Bone marrow (tissue), 2 donors: ENCODE measurements around the gene PLEKHG4B.
"Not testable (repeated sequence)": the region's sequence is repeated elsewhere in the genome, so short reads cannot be mapped to it uniquely, and the experiment has no call there.

Experiments
- DNase-seq, 2 donors: peaks; one replicate each; lab custom pipeline; 2025; lab: John Stamatoyannopoulos, UW

Gene PLEKHG4B

GRCh38 chr5:156411-157072 is 64.6 kb downstream of the PLEKHG4B start:
- no peak for DNase-seq

GRCh38 chr5:157126-157715 is 65.3 kb downstream of the PLEKHG4B start:
- DNase-seq: no peak

DNA sequence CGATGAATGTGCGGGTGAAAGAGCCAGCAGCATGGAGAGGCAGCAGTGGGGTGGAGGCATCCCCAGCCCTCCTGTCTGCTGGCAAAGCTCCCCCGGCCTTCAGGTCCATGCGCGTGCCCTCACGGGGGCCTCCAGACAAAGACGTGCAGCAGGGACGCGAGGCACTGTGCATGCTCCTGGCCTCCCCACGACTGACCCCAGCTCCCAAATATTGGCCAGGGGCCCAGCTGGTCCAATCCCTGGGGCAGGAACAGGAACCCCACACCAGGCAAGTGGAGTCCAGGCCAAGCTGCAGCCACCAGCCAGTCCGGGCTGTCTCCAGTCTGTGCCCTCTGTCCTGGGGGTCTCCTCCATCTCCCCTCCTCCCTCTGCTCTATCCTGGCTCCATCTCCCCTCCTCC is 65.8 kb downstream of the PLEKHG4B start:
- no peak for DNase-seq

DNA sequence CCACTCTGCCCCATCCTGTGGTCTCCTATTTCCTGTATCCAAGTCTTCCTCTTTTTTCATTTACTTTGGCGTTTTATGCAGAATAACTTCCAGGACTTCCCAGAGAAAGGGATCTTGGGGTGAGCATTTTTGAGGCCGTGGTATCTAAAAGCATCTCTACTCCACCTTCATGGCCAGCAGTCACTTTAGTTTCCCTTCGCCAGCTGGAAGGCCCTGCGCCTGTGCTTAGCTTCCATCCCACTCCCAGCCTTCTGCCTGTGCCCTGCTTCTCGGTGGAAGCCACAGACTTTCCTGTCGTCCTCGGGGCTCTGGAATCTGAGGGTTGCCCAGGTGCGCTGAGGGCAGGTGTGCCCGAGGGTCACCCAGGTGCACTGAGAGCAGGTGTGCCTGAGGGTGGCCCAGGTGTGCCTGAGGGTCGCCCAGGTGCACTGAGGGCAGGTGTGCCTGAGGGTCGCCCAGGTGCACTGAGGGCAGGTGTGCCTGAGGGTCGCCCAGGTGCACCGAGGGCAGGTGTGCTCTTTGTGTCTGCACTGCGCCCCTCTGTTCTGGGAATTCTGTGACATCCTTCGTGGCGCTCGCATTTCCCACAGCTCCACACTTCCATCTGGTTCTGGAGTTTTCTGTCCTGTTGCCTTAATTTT is 67.0 kb downstream of the PLEKHG4B start:
- no peak for DNase-seq

- DNase-seq: no peak
These were observed 67.6 kb downstream of the PLEKHG4B start for GRCh38 chr5:159448-160172.

DNA sequence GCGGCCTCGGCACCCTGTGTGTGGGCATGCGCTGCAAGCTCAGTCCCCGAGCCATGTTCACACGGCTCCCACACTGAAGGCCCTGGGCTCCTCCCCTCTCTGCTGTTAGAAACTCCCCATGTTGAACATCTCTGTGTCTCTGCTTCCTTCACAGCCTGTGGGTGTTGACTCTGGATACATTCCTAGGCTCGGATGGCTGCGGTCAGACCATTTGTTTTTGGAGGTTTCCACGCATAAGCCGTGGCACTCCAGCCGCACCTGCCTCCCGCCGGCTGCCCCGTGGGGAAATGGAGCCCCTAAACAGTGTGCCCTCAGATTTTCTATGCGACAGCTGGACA is 68.2 kb downstream of the PLEKHG4B start:
- DNase-seq: no peak

DNA sequence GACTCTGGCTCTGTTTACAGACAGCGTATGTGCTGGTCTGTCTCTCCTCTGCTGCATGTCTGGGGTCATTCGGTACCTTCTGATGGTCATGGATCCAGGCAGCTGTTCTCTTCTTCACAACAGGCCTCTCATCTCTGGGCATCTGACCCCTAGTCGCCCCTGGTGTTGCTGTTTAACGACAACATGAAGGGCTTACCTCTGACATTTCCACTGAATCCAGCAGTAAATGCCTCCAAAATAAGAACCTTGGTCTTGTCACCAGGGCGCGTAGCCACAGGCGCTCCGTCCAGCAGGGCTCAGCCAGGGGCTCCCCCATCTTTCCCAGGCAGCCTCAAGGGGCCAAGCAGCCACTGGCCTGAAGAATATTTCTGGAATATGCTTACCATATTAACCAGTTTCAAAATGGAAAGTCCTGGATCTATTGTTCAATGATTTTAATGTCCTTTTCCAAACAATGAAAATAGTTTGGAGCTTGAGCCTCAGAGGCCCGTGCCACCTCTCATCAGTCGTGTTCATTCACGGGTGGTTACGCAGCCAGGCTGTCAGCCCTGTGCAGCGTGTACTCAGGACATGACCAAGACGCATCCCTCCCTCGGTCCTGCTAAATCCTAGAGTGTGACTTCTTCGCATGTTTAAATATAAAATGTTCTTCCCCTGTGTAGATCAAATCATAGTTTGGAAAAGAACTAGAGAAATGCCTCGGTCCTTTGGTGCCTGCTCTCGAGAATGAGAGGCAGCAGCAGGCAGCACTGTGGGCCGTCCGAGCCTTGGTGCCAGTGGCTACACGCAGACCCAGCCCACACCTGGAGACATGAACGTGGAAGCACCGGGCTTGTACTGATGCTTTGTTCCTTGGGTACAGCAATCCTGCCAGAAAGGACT is 69.2 kb downstream of the PLEKHG4B start:
- no peak for DNase-seq

- no peak for DNase-seq
These were observed 69.8 kb downstream of the PLEKHG4B start for GRCh38 chr5:161803-162110.

DNA sequence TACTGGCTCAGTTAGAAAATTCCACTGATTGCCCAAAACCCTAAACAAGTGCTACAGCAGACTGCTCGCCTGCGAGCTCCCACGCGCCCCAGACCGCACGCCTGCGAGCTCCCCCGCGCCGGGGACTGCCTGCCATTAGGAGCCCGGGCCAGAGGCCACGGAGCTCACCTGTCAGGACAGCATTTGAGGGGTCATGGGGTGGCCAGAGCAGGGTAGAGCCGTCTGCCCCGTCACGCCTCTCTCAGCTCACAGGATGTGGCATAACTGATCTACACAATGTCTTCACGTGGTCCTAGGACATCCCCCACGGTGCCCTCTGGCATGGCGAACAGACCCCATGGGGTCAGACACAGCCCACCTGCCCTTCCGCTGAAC is 70.2 kb downstream of the PLEKHG4B start:
- DNase-seq: no peak

GRCh38 chr5:162565-163337 is 70.8 kb downstream of the PLEKHG4B start:
- no peak for DNase-seq

GRCh38 chr5:163338-163620 is 71.3 kb downstream of the PLEKHG4B start:
- no peak for DNase-seq

DNA sequence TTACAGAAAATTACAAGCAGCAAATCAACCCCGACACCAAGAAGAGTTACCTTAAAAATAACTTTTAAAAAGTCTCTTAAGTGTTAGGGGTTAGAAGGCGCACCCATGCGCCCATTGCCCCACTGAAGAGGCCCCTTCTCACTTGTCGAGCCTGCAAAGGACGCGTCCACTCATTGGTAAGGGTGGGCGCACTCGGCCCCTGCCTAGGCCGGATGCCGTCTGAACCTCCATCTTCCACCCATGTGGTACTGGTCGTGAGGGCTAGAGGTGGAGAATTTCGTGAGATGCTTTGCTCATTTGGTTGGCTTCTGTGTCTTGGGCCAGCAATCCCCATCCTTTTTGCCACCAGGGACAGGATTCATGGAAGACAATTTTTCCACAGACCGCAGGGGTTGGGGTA is 71.9 kb downstream of the PLEKHG4B start:
- DNase-seq: no peak

DNA sequence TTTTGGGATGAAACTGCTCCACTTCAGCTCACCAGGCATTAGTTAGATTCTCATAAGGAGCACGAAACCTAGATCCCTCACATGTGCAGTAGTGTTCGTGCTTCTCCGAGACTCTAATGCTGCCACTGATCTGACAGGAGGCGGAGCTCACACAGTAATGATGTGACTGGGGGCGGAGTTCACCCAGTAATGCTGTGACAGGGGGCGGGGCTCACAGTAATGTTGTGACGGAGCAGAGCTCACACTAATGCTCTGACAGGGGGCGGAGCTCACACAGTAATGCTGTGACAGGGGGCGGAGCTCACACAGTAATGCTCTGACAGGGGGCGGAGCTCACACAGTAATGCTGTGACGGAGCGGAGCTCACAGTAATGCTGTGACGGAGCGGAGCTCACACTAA is 72.3 kb downstream of the PLEKHG4B start:
- DNase-seq: no peak

GRCh38 chr5:164783-165182 is 72.8 kb downstream of the PLEKHG4B start:
- not testable (repeated sequence) for DNase-seq

DNA sequence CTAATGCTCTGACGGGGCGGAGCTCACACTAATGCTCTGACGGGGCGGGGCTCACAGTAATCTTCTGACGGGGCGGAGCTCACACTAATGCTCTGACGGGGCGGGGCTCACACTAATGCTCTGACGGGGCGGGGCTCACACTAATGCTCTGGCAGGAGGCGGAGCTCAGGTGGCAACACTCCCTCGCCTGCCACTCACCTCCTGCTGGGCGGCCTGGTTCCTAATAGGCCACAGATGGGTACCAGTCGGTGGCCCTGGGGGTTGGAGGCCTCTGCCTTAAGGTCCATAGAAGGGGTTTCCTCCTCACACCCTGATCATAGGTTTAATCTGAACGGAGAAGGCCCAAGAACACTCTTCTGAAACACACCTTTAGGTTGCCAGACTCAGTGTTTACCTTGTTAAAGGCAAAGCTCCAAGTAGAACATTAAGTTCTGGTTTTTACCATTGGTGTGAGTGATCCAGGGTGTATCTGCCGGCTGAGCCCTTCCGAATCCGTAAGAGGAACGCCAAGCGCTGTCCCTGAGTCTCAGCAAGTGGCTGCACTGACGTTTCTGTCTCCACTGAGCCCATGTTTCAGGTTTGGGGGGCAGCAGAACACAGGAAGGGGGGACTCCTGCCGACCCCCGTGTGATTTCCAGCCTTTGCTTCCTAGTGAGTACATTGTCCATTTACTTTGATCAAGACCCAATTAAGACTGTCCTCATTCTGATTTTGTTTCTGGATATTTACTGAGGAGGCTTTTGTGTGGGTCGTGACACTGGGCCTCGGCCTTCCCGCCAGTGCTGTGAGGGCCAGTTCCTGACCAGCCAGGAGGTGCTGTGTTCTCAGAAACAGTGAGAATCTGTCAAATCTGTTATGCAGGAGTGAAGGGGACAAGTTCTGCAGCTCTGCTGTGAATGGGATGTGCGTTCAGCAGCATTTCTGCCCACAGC is 74.7 kb downstream of the PLEKHG4B start:
- no peak for DNase-seq

- no peak for DNase-seq
These were observed 75.5 kb downstream of the PLEKHG4B start for GRCh38 chr5:167511-167910.

- DNase-seq: no peak
These were observed 76.2 kb downstream of the PLEKHG4B start for GRCh38 chr5:167982-168660.

DNA sequence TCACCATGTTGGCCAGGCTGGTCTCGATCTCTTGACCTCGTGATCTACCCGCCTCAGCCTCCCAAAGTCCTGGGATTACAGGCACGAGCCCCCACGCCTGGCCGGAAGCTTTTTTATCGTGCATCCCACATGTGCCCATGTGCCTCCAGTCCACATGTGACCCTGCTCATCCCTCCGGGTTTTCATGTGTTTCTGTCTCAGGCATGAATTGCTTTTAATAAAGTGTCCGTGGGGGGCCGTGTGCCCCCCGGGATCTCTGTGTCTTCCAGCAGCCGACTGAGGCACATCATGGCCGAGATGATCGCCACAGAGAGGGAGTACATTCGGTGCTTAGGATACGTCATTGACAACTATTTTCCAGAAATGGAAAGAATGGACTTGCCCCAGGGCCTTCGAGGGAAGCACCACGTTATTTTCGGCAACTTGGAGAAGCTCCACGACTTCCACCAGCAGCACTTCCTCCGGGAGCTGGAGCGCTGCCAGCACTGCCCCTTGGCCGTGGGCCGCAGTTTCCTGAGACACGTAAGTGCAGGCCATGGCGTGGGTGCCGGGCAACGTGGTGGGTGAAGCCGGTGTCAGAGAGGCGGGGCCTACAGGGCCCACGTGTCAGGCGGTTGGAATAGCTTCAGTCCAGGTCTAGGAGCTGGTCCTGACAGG is 77.2 kb downstream of the PLEKHG4B start:
- no peak for DNase-seq

- no peak for DNase-seq
These were observed 77.7 kb downstream of the PLEKHG4B start for GRCh38 chr5:169728-170094.
